ENCODE measurements around the gene PBX2.
A peak's percentile ranks its signal among the peaks of the same experiment; 100 is the strongest.

The PBX2 gene

GRCh38 chr6:32170294-32170693 lies 19.7 kb downstream of the PBX2 start:
- no peak for DNase-seq

GRCh38 chr6:32168807-32169591 lies 21.0 kb downstream of the PBX2 start:
- DNase-seq: no peak

- DNase-seq: no peak
Observed at GRCh38 chr6:32168350-32168749, 21.7 kb downstream of the PBX2 start.

GRCh38 chr6:32167761-32168262 lies 22.2 kb downstream of the PBX2 start:
- no peak for DNase-seq

- DNase-seq: no peak
Observed at GRCh38 chr6:32167154-32167760, 22.7 kb downstream of the PBX2 start.

GRCh38 chr6:32166411-32167061 lies 23.5 kb downstream of the PBX2 start:
- DNase-seq: no peak

- no peak for DNase-seq
Observed at GRCh38 chr6:32164295-32164694, 25.7 kb downstream of the PBX2 start, which contains the start of gene EGFL8. Gene EGFL8, plus strand, starts transcription at chr6:32164595. Its CDS starts 1,571 bp downstream, at chr6:32166166.

GRCh38 chr6:32163559-32164258 lies 26.3 kb downstream of the PBX2 start:
- no peak for DNase-seq

GRCh38 chr6:32158052-32158451 lies 31.9 kb downstream of the PBX2 start:
- no peak for DNase-seq

- no peak for DNase-seq
Observed at GRCh38 chr6:32156891-32157290, 33.1 kb downstream of the PBX2 start.

- DNase-seq: peak; percentile 40
Observed at GRCh38 chr6:32154514-32155161, 35.4 kb downstream of the PBX2 start.

- DNase-seq: peak; percentile 81
Observed at GRCh38 chr6:32153564-32154513, 36.2 kb downstream of the PBX2 start, which contains the start of gene PPT2. Gene PPT2, plus strand, starts transcription at chr6:32154141. Its CDS starts 454 bp downstream, at chr6:32154595.

GRCh38 chr6:32152769-32153563 lies 37.0 kb downstream of the PBX2 start:
- DNase-seq: no peak

GRCh38 chr6:32151863-32152768 lies 37.9 kb downstream of the PBX2 start, which contains the start of gene PRRT1:
Gene PRRT1, minus strand, starts transcription at chr6:32151939. Its CDS starts 112 bp downstream, at chr6:32151827.
- no peak for DNase-seq

GRCh38 chr6:32151181-32151862 lies 38.7 kb downstream of the PBX2 start:
- no peak for DNase-seq

- no peak for DNase-seq
Observed at GRCh38 chr6:32149932-32150870, 39.8 kb downstream of the PBX2 start.

- no peak for DNase-seq
Observed at GRCh38 chr6:32149092-32149755, 40.8 kb downstream of the PBX2 start.
